Type B pancreatic cell (in vitro differentiated cells): ENCODE measurements around the gene VAV2. TPM values are rescaled to one million over a fixed set of nuclear protein-coding genes. Genes with fewer than 3 reads are reported as not detected.

Source experiments
- DNase-seq: peaks from one replicate; pipeline ENCODE4 v3.0.0; 2021; ENCODE audit warnings: mixed read lengths; ENCODE audit not compliant: unreplicated experiment; ENCODE audit errors: extremely low spot score
- H3K27ac Mint-ChIP-seq: 2 replicates; pipeline ENCODE4 v1.8.0; 2021; ENCODE audit warnings: mild to moderate bottlenecking, mixed read lengths
- H3K27me3 Mint-ChIP-seq: 2 replicates; pipeline ENCODE4 v1.8.0; 2021; ENCODE audit warnings: mixed read lengths
- H3K36me3 Mint-ChIP-seq: 2 replicates; pipeline ENCODE4 v1.8.0; 2021; ENCODE audit warnings: mixed read lengths
- H3K4me1 Mint-ChIP-seq: one replicate; pipeline ENCODE4 v1.8.0; 2021; ENCODE audit warnings: mixed read lengths; ENCODE audit not compliant: unreplicated experiment
- H3K4me3 Mint-ChIP-seq: 2 replicates; pipeline ENCODE4 v1.8.0; 2021; ENCODE audit warnings: mild to moderate bottlenecking, mixed read lengths
- H3K9me3 Mint-ChIP-seq: 2 replicates; pipeline ENCODE4 v1.8.0; 2021; ENCODE audit warnings: mixed read lengths
- CTCF ChIP-seq: fragments of 200-600 bp; sonication (generic); conservative IDR thresholded peaks from 2 replicates; pipeline ENCODE4 v1.5.0; 2021; ENCODE audit warnings: antibody characterized with exemption, mild to moderate bottlenecking
- total RNA-seq: library from RNA; stranded (reverse); gene quantifications from 2 replicates; pipeline ENCODE4 v1.2.1, GENCODE V29; 2021; ENCODE audit warnings: low replicate concordance

VAV2 gene
- total RNA-seq, 1 donor from 2014 or later = 39.4 TPM

- Mint-ChIP-seq H3K4me1 (peaks cover 12% of the 10 kb centered on the region), H3K27ac (no peak overlapping the region), H3K27me3 (no peaks in the 10 kb centered on the region), H3K4me3 (no peak overlapping the region), H3K9me3 (no peaks in the 10 kb centered on the region), H3K36me3 (peaks cover 3% of the 10 kb centered on the region)
- no peak for TF ChIP-seq CTCF
- DNase-seq = no peak
Observed at GRCh38 chr9:133830711-133831110, 161.4 kb downstream of the VAV2 start.

GRCh38 chr9:133830310-133830709 lies 161.8 kb downstream of the VAV2 start:
- H3K36me3 Mint-ChIP-seq = peaks cover 3% of the 10 kb centered on the region
- TF ChIP-seq CTCF = no peak
- no peaks in the 10 kb centered on the region for H3K27me3 Mint-ChIP-seq
- no peaks in the 10 kb centered on the region for H3K9me3 Mint-ChIP-seq
- DNase-seq = no peak
- peaks cover 16% of the 10 kb centered on the region for H3K4me1 Mint-ChIP-seq
- no peak overlapping the region for H3K27ac Mint-ChIP-seq
- H3K4me3 Mint-ChIP-seq = no peak overlapping the region

- DNase-seq = no peak
- Mint-ChIP-seq H3K36me3 (peaks cover 3% of the 10 kb centered on the region), H3K27me3 (no peaks in the 10 kb centered on the region), H3K27ac (no peak overlapping the region), H3K4me1 (peaks cover 16% of the 10 kb centered on the region), H3K4me3 (no peak overlapping the region), H3K9me3 (no peaks in the 10 kb centered on the region)
- TF ChIP-seq CTCF = no peak
Observed at GRCh38 chr9:133828338-133828997, 163.7 kb downstream of the VAV2 start.

- Mint-ChIP-seq H3K4me1 (peaks cover 33% of the 10 kb centered on the region), H3K9me3 (no peaks in the 10 kb centered on the region)
- no peak for TF ChIP-seq CTCF
Observed at GRCh38 chr9:133826289-133827085, 165.6 kb downstream of the VAV2 start.

GRCh38 chr9:133825555-133826218 lies 166.4 kb downstream of the VAV2 start:
- peaks cover 38% of the 10 kb centered on the region for H3K4me1 Mint-ChIP-seq
- H3K27me3 Mint-ChIP-seq = no peaks in the 10 kb centered on the region
- no peak for TF ChIP-seq CTCF
- H3K4me3 Mint-ChIP-seq = no peak overlapping the region
- peaks cover 3% of the 10 kb centered on the region for H3K36me3 Mint-ChIP-seq
- H3K9me3 Mint-ChIP-seq = no peaks in the 10 kb centered on the region
- peak overlapping the region; percentile 4 for H3K27ac Mint-ChIP-seq
- no peak for DNase-seq

More at GRCh38 chr9:133826289-133827085, 165.6 kb downstream of the VAV2 start:
- Mint-ChIP-seq H3K27ac (no peak overlapping the region), H3K36me3 (peaks cover 3% of the 10 kb centered on the region), H3K27me3 (no peaks in the 10 kb centered on the region), H3K4me3 (no peak overlapping the region)
- DNase-seq = no peak
